Memory B cell (primary cell): Measurements from ENCODE around the gene FKBP4.

Experiments used
- ATAC-seq: fragments of 150-1000 bp; cut with Tn5 transposase; 2 replicates; pipeline ENCODE4 v1.10.0; 2021; ENCODE audit warnings: low read depth, mild to moderate bottlenecking, moderate library complexity
- DNase-seq, 2 donors: peaks; one replicate each; pipeline ENCODE4 v3.0.0; 2022; ENCODE audit warnings: low spot score in 2 of 2
- H3K27ac Mint-ChIP-seq: one replicate; pipeline ENCODE4 v1.8.0; 2022; ENCODE audit warnings: mild to moderate bottlenecking, moderate library complexity, mixed read lengths
- H3K27me3 Mint-ChIP-seq: one replicate; pipeline ENCODE4 v1.8.0; 2022; ENCODE audit warnings: mixed read lengths
- H3K36me3 Mint-ChIP-seq: one replicate; pipeline ENCODE4 v1.8.0; 2022; ENCODE audit warnings: mild to moderate bottlenecking, mixed read lengths
- H3K4me1 Mint-ChIP-seq: one replicate; pipeline ENCODE4 v1.8.0; 2022; ENCODE audit warnings: mixed read lengths
- H3K4me3 Mint-ChIP-seq: one replicate; pipeline ENCODE4 v1.8.0; 2022; ENCODE audit warnings: mild to moderate bottlenecking, moderate library complexity, mixed read lengths
- H3K9me3 Mint-ChIP-seq: one replicate; pipeline ENCODE4 v1.8.0; 2022; ENCODE audit warnings: mixed read lengths

FKBP4 gene

GRCh38 chr12:2794191-2794735 lies 507 bp upstream of the FKBP4 start:
- DNase-seq, result peak in 1 of 2 donors; percentile 43

GRCh38 chr12:2795291-2796186 lies 769 bp downstream of the FKBP4 start:
- Mint-ChIP-seq H3K4me3 (peak overlapping the region; percentile 90), H3K9me3 (no peaks in the 10 kb centered on the region), H3K4me1 (peaks cover 18% of the 10 kb centered on the region), H3K27me3 (no peaks in the 10 kb centered on the region), H3K36me3 (peaks cover 17% of the 10 kb centered on the region), H3K27ac (peak overlapping the region; percentile 86)
- DNase-seq, result peak; percentile 64 to 78
- peak; percentile 68 for ATAC-seq

More at GRCh38 chr12:2794191-2794735, 507 bp upstream of the FKBP4 start:
- ATAC-seq, result no peak
- peak overlapping the region; percentile 88 for H3K4me3 Mint-ChIP-seq
- H3K4me1 Mint-ChIP-seq, result peaks cover 18% of the 10 kb centered on the region
- no peak overlapping the region for H3K27ac Mint-ChIP-seq
- H3K9me3 Mint-ChIP-seq, result no peaks in the 10 kb centered on the region
- H3K27me3 Mint-ChIP-seq, result no peaks in the 10 kb centered on the region
- H3K36me3 Mint-ChIP-seq, result peaks cover 7% of the 10 kb centered on the region

GRCh38 chr12:2796187-2796666 lies 1.5 kb downstream of the FKBP4 start:
- peaks cover 17% of the 10 kb centered on the region for H3K36me3 Mint-ChIP-seq
- peaks cover 18% of the 10 kb centered on the region for H3K4me1 Mint-ChIP-seq
- H3K9me3 Mint-ChIP-seq, result no peaks in the 10 kb centered on the region
- no peaks in the 10 kb centered on the region for H3K27me3 Mint-ChIP-seq
- no peak for ATAC-seq
- H3K4me3 Mint-ChIP-seq, result peak overlapping the region; percentile 90
- DNase-seq, result no peak
- H3K27ac Mint-ChIP-seq, result peak overlapping the region; percentile 86

GRCh38 chr12:2797721-2798418 lies 3.1 kb downstream of the FKBP4 start:
- H3K4me1 Mint-ChIP-seq, result peaks cover 15% of the 10 kb centered on the region
- no peak for ATAC-seq
- no peak for DNase-seq
- H3K27ac Mint-ChIP-seq, result no peak overlapping the region
- H3K9me3 Mint-ChIP-seq, result no peaks in the 10 kb centered on the region
- H3K27me3 Mint-ChIP-seq, result no peaks in the 10 kb centered on the region
- H3K4me3 Mint-ChIP-seq, result peak overlapping the region; percentile 66
- peaks cover 24% of the 10 kb centered on the region for H3K36me3 Mint-ChIP-seq

GRCh38 chr12:2800046-2800570 lies 5.3 kb downstream of the FKBP4 start:
- ATAC-seq, result no peak
- H3K9me3 Mint-ChIP-seq, result no peaks in the 10 kb centered on the region
- H3K27ac Mint-ChIP-seq, result peak overlapping the region; percentile 45
- H3K27me3 Mint-ChIP-seq, result no peaks in the 10 kb centered on the region
- DNase-seq, result no peak
- H3K4me1 Mint-ChIP-seq, result peaks cover 16% of the 10 kb centered on the region
- H3K36me3 Mint-ChIP-seq, result peaks cover 28% of the 10 kb centered on the region
- H3K4me3 Mint-ChIP-seq, result no peak overlapping the region

- H3K9me3 Mint-ChIP-seq, result no peaks in the 10 kb centered on the region
- H3K27ac Mint-ChIP-seq, result peak overlapping the region; percentile 38
- peaks cover 14% of the 10 kb centered on the region for H3K4me1 Mint-ChIP-seq
- H3K36me3 Mint-ChIP-seq, result peaks cover 31% of the 10 kb centered on the region
- H3K4me3 Mint-ChIP-seq, result no peak overlapping the region
- DNase-seq, result no peak
- ATAC-seq, result no peak
- no peaks in the 10 kb centered on the region for H3K27me3 Mint-ChIP-seq
Observed at GRCh38 chr12:2801044-2801783, 6.4 kb downstream of the FKBP4 start.

GRCh38 chr12:2803635-2804392 lies 9.0 kb downstream of the FKBP4 start:
- peak overlapping the region; percentile 73 for H3K27ac Mint-ChIP-seq
- H3K4me1 Mint-ChIP-seq, result peaks cover 2% of the 10 kb centered on the region
- DNase-seq, result no peak
- no peak for ATAC-seq
- H3K27me3 Mint-ChIP-seq, result no peaks in the 10 kb centered on the region
- H3K4me3 Mint-ChIP-seq, result no peak overlapping the region
- H3K36me3 Mint-ChIP-seq, result peaks cover 27% of the 10 kb centered on the region
- H3K9me3 Mint-ChIP-seq, result no peaks in the 10 kb centered on the region

- Mint-ChIP-seq H3K36me3 (peaks cover 23% of the 10 kb centered on the region), H3K27ac (peak overlapping the region; percentile 73), H3K9me3 (no peaks in the 10 kb centered on the region), H3K27me3 (no peaks in the 10 kb centered on the region), H3K4me3 (no peak overlapping the region), H3K4me1 (peaks cover 2% of the 10 kb centered on the region)
- ATAC-seq (no peak), DNase-seq (no peak)
Observed at GRCh38 chr12:2804393-2805142, 9.8 kb downstream of the FKBP4 start.

- no peak for DNase-seq
- Mint-ChIP-seq H3K36me3 (peaks cover 20% of the 10 kb centered on the region), H3K4me3 (no peak overlapping the region), H3K27me3 (no peaks in the 10 kb centered on the region), H3K9me3 (no peaks in the 10 kb centered on the region), H3K4me1 (peaks cover 2% of the 10 kb centered on the region), H3K27ac (no peak overlapping the region)
- no peak for ATAC-seq
Observed at GRCh38 chr12:2805143-2805520, 10.4 kb downstream of the FKBP4 start.

- Mint-ChIP-seq H3K27me3 (no peaks in the 10 kb centered on the region), H3K27ac (no peak overlapping the region), H3K4me3 (no peak overlapping the region), H3K36me3 (peaks cover 14% of the 10 kb centered on the region), H3K9me3 (no peaks in the 10 kb centered on the region), H3K4me1 (peaks cover 4% of the 10 kb centered on the region)
- ATAC-seq, result no peak
- DNase-seq, result no peak
Observed at GRCh38 chr12:2806700-2807099, 11.9 kb downstream of the FKBP4 start.

- no peak for ATAC-seq
- H3K36me3 Mint-ChIP-seq, result peaks cover 5% of the 10 kb centered on the region
- H3K4me3 Mint-ChIP-seq, result peak overlapping the region; percentile 43
- H3K27me3 Mint-ChIP-seq, result no peaks in the 10 kb centered on the region
- H3K27ac Mint-ChIP-seq, result peak overlapping the region; percentile 98
- peaks cover 11% of the 10 kb centered on the region for H3K4me1 Mint-ChIP-seq
- DNase-seq, result no peak
- no peaks in the 10 kb centered on the region for H3K9me3 Mint-ChIP-seq
Observed at GRCh38 chr12:2811801-2812200, 17.0 kb downstream of the FKBP4 start.
